SIG-M5 (cell line): ENCODE results near the gene ENOSF1.

Experiments
- DNase-seq: peaks from one replicate; lab custom pipeline; 2025; lab: John Stamatoyannopoulos, UW

The ENOSF1 gene

GRCh38 chr18:673317-673716, 39.1 kb downstream of the ENOSF1 start:
- no peak for DNase-seq

DNA sequence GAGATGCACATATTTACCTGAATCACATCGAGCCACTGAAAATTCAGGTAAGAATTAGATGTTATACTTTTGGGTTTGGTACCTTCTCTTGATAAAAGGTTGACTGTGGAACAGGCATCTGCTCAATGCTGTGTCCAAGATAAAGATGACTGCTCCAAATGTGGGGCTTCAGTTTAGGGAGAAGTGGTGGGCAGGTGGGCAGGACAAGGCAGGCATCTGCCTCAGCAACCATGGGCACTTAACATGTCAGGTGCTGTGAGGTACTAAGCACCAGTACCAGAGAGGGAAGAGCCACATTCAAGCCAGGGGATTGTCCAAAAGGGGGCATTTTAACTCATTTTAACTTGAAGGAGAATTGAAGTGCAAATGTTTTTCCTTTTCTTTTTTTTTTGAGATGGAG, 41.0 kb downstream of the ENOSF1 start:
- DNase-seq: no peak

DNA sequence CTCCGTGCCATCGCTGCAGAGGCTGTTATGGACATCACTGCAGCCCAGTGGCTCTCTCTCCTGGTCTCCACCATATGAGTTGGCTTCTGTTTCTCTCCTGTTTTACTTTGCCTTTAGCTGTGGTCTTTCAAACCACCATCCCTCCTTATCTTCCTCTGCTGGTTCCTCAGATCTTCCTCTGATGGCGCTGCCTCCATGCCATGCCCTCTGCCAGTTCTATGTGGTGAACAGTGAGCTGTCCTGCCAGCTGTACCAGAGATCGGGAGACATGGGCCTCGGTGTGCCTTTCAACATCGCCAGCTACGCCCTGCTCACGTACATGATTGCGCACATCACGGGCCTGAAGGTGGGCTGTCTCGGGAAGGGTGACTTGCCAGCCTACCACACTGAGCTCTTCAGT, 41.9 kb downstream of the ENOSF1 start:
- no peak for DNase-seq

- DNase-seq: no peak
These were observed 43.4 kb downstream of the ENOSF1 start for GRCh38 chr18:669077-669476.

- DNase-seq: no peak
These were observed 44.2 kb downstream of the ENOSF1 start for GRCh38 chr18:668260-668659.

GRCh38 chr18:666628-667027, 45.8 kb downstream of the ENOSF1 start:
- DNase-seq: no peak

- DNase-seq: no peak
These were observed 46.3 kb downstream of the ENOSF1 start for GRCh38 chr18:666177-666576.

DNA sequence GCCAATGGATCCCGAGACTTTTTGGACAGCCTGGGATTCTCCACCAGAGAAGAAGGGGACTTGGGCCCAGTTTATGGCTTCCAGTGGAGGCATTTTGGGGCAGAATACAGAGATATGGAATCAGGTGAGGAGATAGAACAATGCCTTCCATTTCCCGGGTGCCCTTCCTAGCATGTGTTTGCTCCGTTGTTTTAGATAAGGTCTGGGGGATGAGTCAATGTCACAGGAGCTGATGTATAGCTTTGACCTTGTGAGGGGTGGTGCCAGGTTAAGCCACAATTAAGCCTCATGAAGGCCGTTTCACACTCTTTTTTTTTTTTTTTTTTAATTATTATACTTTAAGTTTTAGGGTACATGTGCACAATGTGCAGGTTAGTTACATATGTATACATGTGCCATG, 50.2 kb downstream of the ENOSF1 start:
- DNase-seq: no peak

- DNase-seq: no peak
These were observed 52.8 kb downstream of the ENOSF1 start for GRCh38 chr18:659597-659996.

GRCh38 chr18:658947-659533, 53.4 kb downstream of the ENOSF1 start:
- no peak for DNase-seq

DNA sequence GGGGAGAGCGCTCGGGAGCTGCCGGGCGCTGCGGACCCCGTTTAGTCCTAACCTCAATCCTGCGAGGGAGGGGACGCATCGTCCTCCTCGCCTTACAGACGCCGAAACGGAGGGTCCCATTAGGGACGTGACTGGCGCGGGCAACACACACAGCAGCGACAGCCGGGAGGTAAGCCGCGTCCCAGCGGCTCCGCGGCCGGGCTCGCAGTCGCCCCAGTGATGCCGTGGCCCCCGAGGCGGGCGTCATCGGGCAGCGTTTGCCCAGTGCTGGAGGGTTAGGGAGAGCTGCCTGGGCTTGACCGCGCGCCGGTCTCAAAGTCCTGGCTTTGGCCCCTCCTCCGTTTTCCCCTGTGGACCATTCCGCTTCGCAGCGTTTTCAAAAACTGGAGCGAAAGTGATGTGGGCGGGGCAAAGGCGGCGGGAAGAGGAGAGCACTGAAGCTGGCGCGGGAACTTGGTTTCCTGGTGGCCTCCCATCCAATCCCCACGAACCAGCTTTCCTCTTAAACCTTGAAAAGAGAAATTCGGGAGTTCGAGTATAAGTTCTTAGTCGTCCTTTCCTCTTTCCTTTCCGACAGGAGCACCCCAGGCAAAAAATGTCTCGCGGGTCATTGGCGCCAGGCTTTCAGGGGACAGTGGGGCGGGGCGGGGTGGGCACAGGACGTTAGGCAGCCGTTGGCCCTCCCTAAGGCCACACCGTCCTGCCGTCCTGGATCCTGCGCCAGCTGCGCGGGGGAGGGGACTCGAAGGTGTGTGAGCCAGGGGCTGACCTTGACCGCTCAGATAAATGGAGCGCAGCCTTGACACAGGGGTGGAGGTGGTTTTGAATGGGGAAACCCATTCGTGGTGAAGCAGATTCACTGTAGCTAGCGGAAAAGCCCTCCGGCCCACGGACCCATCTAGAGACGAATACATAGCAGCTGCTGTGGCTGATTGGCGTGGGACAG, 54.2 kb downstream of the ENOSF1 start:
- DNase-seq: no peak

DNA sequence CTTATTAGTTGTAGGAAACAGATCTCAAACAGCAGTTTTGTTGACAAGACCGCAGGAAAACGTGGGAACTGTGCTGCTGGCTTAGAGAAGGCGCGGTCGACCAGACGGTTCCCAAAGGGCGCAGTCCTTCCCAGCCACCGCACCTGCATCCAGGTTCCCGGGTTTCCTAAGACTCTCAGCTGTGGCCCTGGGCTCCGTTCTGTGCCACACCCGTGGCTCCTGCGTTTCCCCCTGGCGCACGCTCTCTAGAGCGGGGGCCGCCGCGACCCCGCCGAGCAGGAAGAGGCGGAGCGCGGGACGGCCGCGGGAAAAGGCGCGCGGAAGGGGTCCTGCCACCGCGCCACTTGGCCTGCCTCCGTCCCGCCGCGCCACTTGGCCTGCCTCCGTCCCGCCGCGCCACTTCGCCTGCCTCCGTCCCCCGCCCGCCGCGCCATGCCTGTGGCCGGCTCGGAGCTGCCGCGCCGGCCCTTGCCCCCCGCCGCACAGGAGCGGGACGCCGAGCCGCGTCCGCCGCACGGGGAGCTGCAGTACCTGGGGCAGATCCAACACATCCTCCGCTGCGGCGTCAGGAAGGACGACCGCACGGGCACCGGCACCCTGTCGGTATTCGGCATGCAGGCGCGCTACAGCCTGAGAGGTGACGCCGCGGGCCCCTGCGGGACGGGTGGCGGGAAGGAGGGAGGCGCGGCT, 55.0 kb downstream of the ENOSF1 start, which contains the start of gene TYMS:
Gene TYMS, plus strand, starts transcription at position 343 of the 690 bp plus-strand sequence. Its CDS starts 90 bp downstream, at position 433.
- peak; percentile 27 for DNase-seq

GRCh38 chr18:655445-655844, 57.0 kb downstream of the ENOSF1 start:
- no peak for DNase-seq

DNA sequence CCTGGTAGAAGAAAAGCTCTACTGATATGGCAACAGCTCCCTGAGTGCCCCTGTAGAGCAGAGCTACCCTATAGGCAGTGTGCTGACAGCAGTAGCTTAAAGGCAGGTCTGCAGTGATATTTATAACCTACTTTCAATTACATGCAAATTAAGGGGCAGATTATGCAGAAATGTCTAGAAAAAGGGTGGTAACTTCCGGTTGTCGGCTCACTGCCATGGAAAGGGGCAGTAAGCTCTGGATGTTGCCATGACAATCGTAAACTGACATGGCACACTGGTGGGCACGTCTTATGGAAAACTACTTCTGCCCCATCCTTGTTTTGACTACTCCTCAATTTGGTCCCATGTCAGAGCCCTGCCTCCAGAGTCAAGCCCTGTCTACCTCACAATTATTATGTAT, 57.8 kb downstream of the ENOSF1 start:
- DNase-seq: no peak

- DNase-seq: no peak
These were observed 58.9 kb downstream of the ENOSF1 start for GRCh38 chr18:653512-653911.

DNA sequence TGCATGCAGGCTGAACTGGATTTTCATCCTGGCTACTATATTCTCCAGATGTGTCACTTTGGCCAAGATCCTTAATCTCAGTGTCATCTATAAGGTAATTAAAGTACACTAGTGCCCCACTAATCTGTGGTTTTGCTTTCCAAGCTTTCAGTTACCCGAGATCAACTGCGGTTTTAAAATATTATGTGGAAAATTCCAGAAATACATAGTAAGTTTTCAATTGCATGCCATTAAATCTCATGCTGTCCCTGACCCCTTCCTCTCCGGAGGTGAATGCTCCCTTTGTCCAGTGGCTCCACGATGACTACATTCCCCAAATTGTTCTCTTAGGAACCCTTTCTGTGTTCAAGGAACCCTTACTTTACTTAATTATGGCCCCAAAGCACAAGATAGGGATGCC, 60.3 kb downstream of the ENOSF1 start:
- DNase-seq: no peak

DNA sequence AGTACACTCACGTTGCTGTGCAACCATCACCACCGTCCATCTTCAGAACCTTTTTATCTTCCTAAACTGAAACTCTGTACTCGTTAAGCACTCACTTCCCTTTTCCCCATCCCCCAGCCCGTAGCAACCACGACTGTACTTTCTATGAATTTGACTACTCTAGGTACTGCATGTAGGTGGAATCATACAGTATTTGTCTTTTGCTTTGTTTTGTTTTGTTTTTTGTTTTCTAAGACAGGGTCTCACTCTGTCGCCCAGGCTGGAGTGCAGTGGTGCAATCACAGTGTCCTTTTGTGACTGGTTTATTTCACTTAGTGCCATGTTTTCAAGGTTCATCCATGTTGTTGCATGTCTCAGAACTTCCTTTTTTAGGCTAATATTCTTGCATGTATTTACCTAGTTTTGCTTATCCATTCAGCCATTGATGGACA, 62.0 kb downstream of the ENOSF1 start:
- peak; percentile 24 for DNase-seq

- DNase-seq: no peak
These were observed 63.1 kb downstream of the ENOSF1 start for GRCh38 chr18:649341-649740.

GRCh38 chr18:647304-647703, 65.1 kb downstream of the ENOSF1 start:
- no peak for DNase-seq

- DNase-seq: no peak
These were observed 67.9 kb downstream of the ENOSF1 start for GRCh38 chr18:644395-645004.

GRCh38 chr18:641224-641623, 71.2 kb downstream of the ENOSF1 start:
- no peak for DNase-seq

- DNase-seq: no peak
These were observed 77.3 kb downstream of the ENOSF1 start for GRCh38 chr18:635171-635570.
